ENCODE results near the gene LIN28B. TPM values are rescaled to one million over a fixed set of nuclear protein-coding genes. Genes with fewer than 3 reads are reported as not detected.

The LIN28B gene
- polyA plus RNA-seq, 12 donors: 0.05 to 0.31 (median 0.11) TPM; not detected in 2

DNA sequence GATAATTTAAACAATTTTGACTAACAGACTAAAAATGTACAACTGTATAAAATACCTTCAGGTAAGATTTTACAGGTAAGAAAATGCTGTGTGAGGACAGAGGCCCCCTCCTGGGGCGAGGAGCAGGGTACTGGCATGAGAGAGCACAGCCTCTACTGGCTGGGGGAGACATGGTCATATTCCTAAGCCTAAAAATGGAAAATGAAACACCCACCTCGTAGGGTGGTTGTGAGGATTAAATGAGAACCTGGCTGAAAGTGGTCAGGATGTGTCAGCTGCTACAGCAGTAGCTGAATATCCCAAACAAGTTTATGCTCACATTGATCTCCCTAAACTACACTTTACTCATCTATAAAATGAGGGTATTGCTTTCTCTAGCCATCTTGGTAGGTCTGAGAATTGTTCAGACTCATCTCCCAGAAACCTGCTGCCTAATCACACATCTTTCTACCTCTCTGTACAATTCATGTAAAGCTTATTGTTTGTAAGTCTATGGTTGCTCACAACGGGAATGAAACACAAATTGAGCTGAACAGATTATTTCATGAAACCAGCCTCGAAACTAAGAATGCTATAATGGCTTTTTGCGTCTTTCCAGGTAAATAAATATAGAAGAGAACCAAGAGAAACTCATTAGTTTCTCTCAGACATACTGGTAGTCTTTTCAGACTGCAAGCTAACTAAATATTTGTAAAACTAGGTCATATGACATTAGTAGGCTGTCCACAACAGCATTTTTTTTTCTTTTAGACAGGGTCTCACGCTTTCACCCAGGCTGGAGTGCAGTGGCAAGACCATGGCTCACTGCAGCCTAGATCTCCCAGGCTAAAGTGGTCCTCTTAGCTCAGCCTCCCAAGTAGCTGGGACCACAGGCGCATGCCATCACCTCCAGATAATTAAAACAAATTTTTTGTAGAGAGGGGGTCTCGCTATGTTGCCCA is 153.3 kb downstream of the LIN28B start:
- no peak for DNase-seq

GRCh38 chr6:105111105-105111504 is 154.2 kb downstream of the LIN28B start:
- no peak for DNase-seq

DNA sequence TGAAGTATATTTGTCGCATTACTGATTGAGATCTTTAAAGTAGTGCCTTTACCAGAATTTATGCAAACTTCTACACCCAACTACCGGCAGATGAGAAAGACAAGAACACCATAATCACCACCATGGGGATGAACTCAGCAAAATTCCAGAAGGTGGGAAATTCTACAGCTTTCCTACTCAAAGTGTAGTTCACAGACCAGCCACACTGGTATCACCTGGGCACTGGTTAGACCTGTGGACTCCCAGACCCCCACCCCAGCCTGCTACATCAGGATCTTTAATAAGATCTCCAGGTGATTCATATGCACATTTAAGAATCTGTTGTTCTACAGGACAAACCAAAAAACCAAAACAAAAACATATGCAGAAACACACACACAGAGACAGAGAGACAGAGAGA is 155.0 kb downstream of the LIN28B start:
- no peak for DNase-seq

GRCh38 chr6:105112577-105112976 is 155.7 kb downstream of the LIN28B start:
- no peak for DNase-seq

- DNase-seq: no peak
Observed at GRCh38 chr6:105113422-105113821, 156.5 kb downstream of the LIN28B start.

DNA sequence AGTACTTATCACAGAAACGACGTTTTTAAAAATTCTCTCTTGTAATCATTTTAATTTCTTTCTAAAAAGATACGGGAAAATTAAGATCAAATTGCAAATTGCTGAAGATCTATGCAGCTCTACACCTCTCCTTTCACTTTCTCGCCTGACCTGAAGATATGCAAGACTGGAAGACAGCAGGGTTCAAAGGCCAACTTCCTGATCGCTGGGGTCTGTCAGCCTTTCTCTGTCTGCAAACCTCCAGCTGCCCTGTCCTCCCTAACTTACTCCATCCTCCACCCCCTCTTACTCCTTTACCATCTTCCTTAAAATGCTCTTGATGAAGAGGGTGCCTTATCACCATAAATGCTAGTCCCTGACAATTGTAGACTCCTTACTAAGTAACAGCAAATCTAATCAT is 159.2 kb downstream of the LIN28B start:
- no peak for DNase-seq

DNA sequence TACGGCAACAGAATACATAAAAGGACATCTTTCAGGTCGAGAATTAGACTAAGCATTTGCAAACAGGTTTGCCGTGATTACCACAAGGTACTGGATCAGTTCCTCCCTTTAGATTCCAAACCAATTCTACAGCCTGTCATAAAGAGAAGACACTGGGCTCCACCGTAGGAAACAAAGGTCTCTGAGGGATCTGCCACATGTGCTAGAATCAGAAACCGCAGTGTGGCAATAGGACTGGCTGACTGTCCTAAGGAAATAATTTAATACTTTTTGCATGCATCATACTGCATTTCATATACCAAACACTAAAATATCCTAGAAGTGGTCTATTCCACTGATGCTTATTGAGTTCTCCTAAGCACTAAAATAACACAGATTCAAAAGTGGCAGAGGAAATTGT is 163.7 kb downstream of the LIN28B start:
- no peak for DNase-seq

GRCh38 chr6:105121981-105122380 is 165.1 kb downstream of the LIN28B start:
- no peak for DNase-seq

DNA sequence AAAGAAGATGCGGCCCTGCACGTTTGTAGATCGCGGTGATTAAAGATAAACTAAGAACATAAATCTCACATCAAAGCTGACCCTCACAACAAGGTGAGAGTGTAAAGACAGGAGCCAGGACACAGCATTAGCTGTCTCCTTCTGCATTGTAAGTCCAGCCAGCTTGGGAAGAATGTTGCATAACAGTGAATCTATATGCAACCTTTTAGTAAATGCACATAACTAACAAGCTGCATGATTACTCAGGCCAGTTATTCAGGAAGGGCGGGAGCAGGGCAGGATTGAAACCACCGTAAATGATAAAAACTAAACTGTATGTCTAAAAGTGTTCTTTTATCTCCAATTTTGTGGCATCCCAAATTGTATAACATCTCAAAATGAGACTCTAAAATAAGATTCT is 165.8 kb downstream of the LIN28B start:
- no peak for DNase-seq

Other genes starting within 250 kb of the LIN28B start
- 10 to 100 TPM in 6 of 12 donors, 1 to 10 TPM in 5, not detected in 1; 7.1 to 14.9 (median 10.3) TPM for gene HACE1, start 97.2 kb upstream of the LIN28B start, polyA plus RNA-seq (ENCODE audit: insufficient read length in 12 of 12)
- 100 to 1,000 TPM in 1 of 12 donors, 10 to 100 TPM in 10, not detected in 1; 32.6 to 101 (median 82.3) TPM for gene POPDC3, start 222.9 kb downstream of the LIN28B start, polyA plus RNA-seq (ENCODE audit: insufficient read length in 12 of 12)

Measured in muscle of arm (tissue), 12 donors.